ENCODE results near the gene FIGN. TPM values are rescaled to one million over a fixed set of nuclear protein-coding genes. Genes with fewer than 3 reads are reported as not detected.
A peak's percentile ranks its signal among the peaks of the same experiment; 100 is the strongest.

Gene FIGN
- total RNA-seq, 1 donor from 2014 or later = 5.8 TPM

- peak; percentile 52 for DNase-seq
- ATAC-seq = peak; percentile 76 to 80
- Histone ChIP-seq H3K4me3 (peak overlapping the region; percentile 57), H3K27ac (peak overlapping the region; percentile 83), H3K27me3 (ENCODE audit: low read depth) (peaks cover 15% of the 10 kb centered on the region), H3K4me1 (peaks cover 4% of the 10 kb centered on the region), H3K36me3 (no peaks in the 10 kb centered on the region), H3K9me3 (no peaks in the 10 kb centered on the region)
- intact Hi-C loops (cut with DNase I) = no loop called here
- TF ChIP-seq CTCF (IDR thresholded peaks at IDR 0.05) = no peak
Measured at GRCh38 chr2:163736433-163737189, 803 bp upstream of the FIGN start.

GRCh38 chr2:163734881-163735684 is 725 bp downstream of the FIGN start:
- H3K27ac ChIP-seq = peak overlapping the region; percentile 83
- intact Hi-C loops (cut with DNase I) = no loop called here
- peaks cover 15% of the 10 kb centered on the region for H3K27me3 ChIP-seq (ENCODE audit: low read depth)
- peak overlapping the region; percentile 57 for H3K4me3 ChIP-seq
- no peak for TF ChIP-seq CTCF (IDR thresholded peaks at IDR 0.05)
- DNase-seq (no peak), ATAC-seq (no peak)
- no peaks in the 10 kb centered on the region for H3K9me3 ChIP-seq
- H3K4me1 ChIP-seq = peaks cover 4% of the 10 kb centered on the region
- no peaks in the 10 kb centered on the region for H3K36me3 ChIP-seq

- peak overlapping the region; percentile 57 for H3K4me3 ChIP-seq
- no peaks in the 10 kb centered on the region for H3K36me3 ChIP-seq
- peaks cover 4% of the 10 kb centered on the region for H3K4me1 ChIP-seq
- TF ChIP-seq CTCF (IDR thresholded peaks at IDR 0.05) = no peak
- H3K9me3 ChIP-seq = no peaks in the 10 kb centered on the region
- intact Hi-C loops (cut with DNase I) = no loop called here
- DNase-seq = no peak
- ATAC-seq = no peak
- peaks cover 15% of the 10 kb centered on the region for H3K27me3 ChIP-seq (ENCODE audit: low read depth)
- peak overlapping the region; percentile 83 for H3K27ac ChIP-seq
Measured at GRCh38 chr2:163734401-163734800, 1.4 kb downstream of the FIGN start.

- intact Hi-C loops (cut with DNase I) = no loop called here
- Histone ChIP-seq H3K36me3 (no peaks in the 10 kb centered on the region), H3K27ac (no peak overlapping the region), H3K4me1 (peaks cover 4% of the 10 kb centered on the region), H3K9me3 (no peaks in the 10 kb centered on the region), H3K27me3 (ENCODE audit: low read depth) (peaks cover 15% of the 10 kb centered on the region), H3K4me3 (peak overlapping the region; percentile 57)
- DNase-seq (no peak), ATAC-seq (no peak)
- no peak for TF ChIP-seq CTCF (IDR thresholded peaks at IDR 0.05)
Measured at GRCh38 chr2:163733956-163734355, 1.9 kb downstream of the FIGN start.

- peak overlapping the region; percentile 57 for H3K4me3 ChIP-seq
- no peak for DNase-seq
- no peak for ATAC-seq
- H3K27me3 ChIP-seq (ENCODE audit: low read depth) = peaks cover 15% of the 10 kb centered on the region
- no peaks in the 10 kb centered on the region for H3K36me3 ChIP-seq
- H3K9me3 ChIP-seq = no peaks in the 10 kb centered on the region
- intact Hi-C loops (cut with DNase I) = no loop called here
- peak overlapping the region; percentile 8 for H3K27ac ChIP-seq
- H3K4me1 ChIP-seq = peaks cover 4% of the 10 kb centered on the region
- TF ChIP-seq CTCF (IDR thresholded peaks at IDR 0.05) = no peak
Measured at GRCh38 chr2:163733301-163733938, 2.4 kb downstream of the FIGN start.
